ENCODE data around the gene SH3RF3. TPM values are rescaled to one million over a fixed set of nuclear protein-coding genes. Genes with fewer than 3 reads are reported as not detected.

SH3RF3 gene
- total and polyA plus RNA-seq, 9 of the 15 experiments (the other 6 are each of a cell fraction or from before 2014, with no cell fraction given), result 0.02 TPM; not detected in 8

- no peak for FAIRE-seq
Measured at GRCh38 chr2:109507828-109508227, 378.8 kb downstream of the SH3RF3 start.

More at GRCh38 chr2:109507828-109508227, 378.8 kb downstream of the SH3RF3 start:
- H3K36me3 ChIP-seq (ENCODE audit: control insufficient read depth, insufficient read depth, low read length), result no peaks in the 10 kb centered on the region
- H4K20me1 ChIP-seq (replicated peaks; ENCODE audit: control insufficient read depth, insufficient read depth, low read length), result no peaks in the 10 kb centered on the region
- 2% methylated on average over 5 of the region's 6 CpGs for WGBS (ENCODE audit: insufficient coverage, low coverage, missing lambda C conversion rate)
- ChIA-PET POLR2A (interaction anchor here (0.5 kb wide), 1 partner anchor 157 kb away, joined by 3 read pairs; no protein-coding TSS in a partner anchor), CTCF (ENCODE audit: low intra/inter-chr PET ratio) (no interaction called here)
- no peaks in the 10 kb centered on the region for H3K9me1 ChIP-seq (ENCODE audit: control insufficient read depth, insufficient read depth, low read length)
- no peak overlapping the region for H3K27ac ChIP-seq (ENCODE audit: extremely low read depth, low read depth, low read length)
- no peak for DNase-seq (ENCODE audit: extremely low read depth in 1 of 4, low spot score in 3 of 4)
- H3K79me2 ChIP-seq (ENCODE audit: control insufficient read depth, insufficient read depth, low read length), result no peaks in the 10 kb centered on the region
- H3K4me1 ChIP-seq (replicated peaks in 1 of 2; ENCODE audit: control insufficient read depth in 2 of 2, insufficient read depth in 2 of 2, low read length in 2 of 2), result no peaks in the 10 kb centered on the region
- peaks cover 5 to 36% of the 10 kb centered on the region in 2 experiments; a peak in 3 of 5 replicates for H3K27me3 ChIP-seq (ENCODE audit: control insufficient read depth in 2 of 2, insufficient read depth in 2 of 2, low read length in 2 of 2)
- no peak overlapping the region for H2AFZ ChIP-seq (ENCODE audit: low read depth, low read length)
- no peak overlapping the region for H3K4me3 ChIP-seq
- in situ Hi-C loops (cut with MboI) (loop anchor here (10.0 kb wide), 1 partner anchor 383 kb away; the partner anchor contains the start of gene SH3RF3), intact Hi-C loops (cut with micrococcal nuclease) (no loop called here)
- H3K9me3 ChIP-seq (replicated peaks; ENCODE audit: control insufficient read depth, insufficient read depth, low read depth, low read length), result no peaks in the 10 kb centered on the region
- H3K9ac ChIP-seq (ENCODE audit: insufficient read depth in 1 of 2, low read depth in 2 of 2, low read length in 2 of 2), result no peak overlapping the region
- TF ChIP-seq SRSF3 (IDR thresholded peaks at IDR 0.05; ENCODE audit: insufficient read depth, low read length) (no peak), CTBP1 (IDR thresholded peaks at IDR 0.05; ENCODE audit: borderline replicate concordance) (no peak), AFF1 (IDR thresholded peaks at IDR 0.05; ENCODE audit: low read depth in 1 of 2, partially characterized antibody in 2 of 2) (no peak), CBX3 (IDR thresholded peaks at IDR 0.05; ENCODE audit: borderline replicate concordance in 1 of 2, low read length in 2 of 2) (no peak), SMARCA4 (IDR thresholded peaks at IDR 0.05) (no peak), SMARCA5 (IDR thresholded peaks at IDR 0.05) (no peak), SP1 (CRISPR knock-in tag; IDR thresholded peaks at IDR 0.05) (no peak), MBD2 (IDR thresholded peaks at IDR 0.05; ENCODE audit: borderline replicate concordance, low read depth) (no peak), SMAD2 (IDR thresholded peaks at IDR 0.05; ENCODE audit: low read depth, low read length) (no peak), CBX8 (IDR thresholded peaks at IDR 0.05; ENCODE audit: borderline replicate concordance, extremely low read depth, low read depth, low read length, poor library complexity, severe bottlenecking) (no peak), IRF2 (CRISPR knock-in tag; IDR thresholded peaks at IDR 0.05) (no peak), HOXB6 (CRISPR knock-in tag; IDR thresholded peaks at IDR 0.05; ENCODE audit: borderline replicate concordance) (no peak), CBFA2T2 (conservative IDR thresholded peaks at IDR 0.05) (no peak)
- no TSS peak for BruUV-seq (replicated peaks)
- H3K4me2 ChIP-seq (ENCODE audit: insufficient read depth, low read length), result no peak overlapping the region
- ATAC-seq, result no peak
